ENCODE results near the gene SUOX.
"Not testable (repeated sequence)": the region's sequence is repeated elsewhere in the genome, so short reads cannot be mapped to it uniquely, and the experiment has no call there.

SUOX gene

DNA sequence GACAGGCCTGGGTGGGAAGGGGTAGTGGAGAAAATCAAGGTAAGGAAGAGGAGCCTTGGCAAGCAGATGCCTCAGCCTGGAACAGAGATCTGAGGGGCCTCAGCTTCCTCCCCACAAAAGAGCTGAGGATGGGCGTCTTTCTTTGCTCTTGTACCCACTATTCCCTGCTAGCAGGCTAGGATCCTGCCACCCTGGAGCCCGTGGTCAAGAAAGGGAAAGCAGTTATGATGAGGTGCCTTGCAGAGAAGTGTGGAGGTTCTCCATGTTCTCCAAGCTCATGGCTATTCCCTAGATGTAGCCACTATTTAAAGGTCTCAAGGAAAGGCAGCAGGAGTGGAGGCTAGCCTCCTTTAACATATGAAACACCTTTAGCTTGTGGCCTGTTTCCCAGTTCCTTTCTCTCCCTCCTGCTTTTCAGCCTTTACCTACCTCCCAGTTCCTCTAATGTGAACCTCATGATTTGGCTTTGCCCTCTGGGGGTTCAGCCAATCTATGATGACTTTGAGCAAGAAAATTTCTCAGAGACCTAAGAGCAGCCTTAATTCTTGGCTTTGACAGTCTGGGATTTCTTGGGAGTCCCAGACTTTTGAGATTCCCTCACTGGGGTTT is 24.9 kb downstream of the SUOX start:
- no peak for DNase-seq

- DNase-seq = no peak
Observed at GRCh38 chr12:56028511-56029165, 31.6 kb downstream of the SUOX start.

- DNase-seq = no peak
Observed at GRCh38 chr12:56029166-56029519, 32.1 kb downstream of the SUOX start.

- DNase-seq = no peak
Observed at GRCh38 chr12:56029666-56030293, 32.7 kb downstream of the SUOX start.

GRCh38 chr12:56031987-56032386 is 34.9 kb downstream of the SUOX start:
- DNase-seq = no peak

- DNase-seq = no peak
Observed at GRCh38 chr12:56034586-56035332, 37.7 kb downstream of the SUOX start.

GRCh38 chr12:56037161-56037560 is 40.1 kb downstream of the SUOX start:
- DNase-seq = no peak

- no peak for DNase-seq
Observed at GRCh38 chr12:56038022-56038655, 41.1 kb downstream of the SUOX start.

DNA sequence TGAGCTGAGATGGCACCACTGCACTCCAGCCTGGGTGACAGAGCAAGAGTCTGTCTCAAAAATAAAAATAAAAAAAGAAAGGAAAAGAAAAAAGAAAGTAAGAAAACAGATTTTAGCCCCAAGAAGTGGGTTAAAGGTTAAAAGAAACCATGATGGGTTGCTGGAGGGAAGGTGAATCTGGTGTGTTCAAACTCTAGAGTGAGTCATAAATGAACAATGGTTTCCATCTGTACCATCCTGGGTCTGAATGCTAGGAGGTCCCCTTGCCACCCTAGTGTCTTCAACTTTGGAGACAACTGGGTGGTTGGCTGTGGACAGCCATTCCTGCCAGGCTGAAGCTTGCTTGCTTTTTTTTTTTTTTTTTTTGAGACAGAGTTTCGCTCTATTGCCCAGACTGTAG is 43.1 kb downstream of the SUOX start:
- no peak for DNase-seq

GRCh38 chr12:56040963-56041551 is 44.0 kb downstream of the SUOX start:
- no peak for DNase-seq

DNA sequence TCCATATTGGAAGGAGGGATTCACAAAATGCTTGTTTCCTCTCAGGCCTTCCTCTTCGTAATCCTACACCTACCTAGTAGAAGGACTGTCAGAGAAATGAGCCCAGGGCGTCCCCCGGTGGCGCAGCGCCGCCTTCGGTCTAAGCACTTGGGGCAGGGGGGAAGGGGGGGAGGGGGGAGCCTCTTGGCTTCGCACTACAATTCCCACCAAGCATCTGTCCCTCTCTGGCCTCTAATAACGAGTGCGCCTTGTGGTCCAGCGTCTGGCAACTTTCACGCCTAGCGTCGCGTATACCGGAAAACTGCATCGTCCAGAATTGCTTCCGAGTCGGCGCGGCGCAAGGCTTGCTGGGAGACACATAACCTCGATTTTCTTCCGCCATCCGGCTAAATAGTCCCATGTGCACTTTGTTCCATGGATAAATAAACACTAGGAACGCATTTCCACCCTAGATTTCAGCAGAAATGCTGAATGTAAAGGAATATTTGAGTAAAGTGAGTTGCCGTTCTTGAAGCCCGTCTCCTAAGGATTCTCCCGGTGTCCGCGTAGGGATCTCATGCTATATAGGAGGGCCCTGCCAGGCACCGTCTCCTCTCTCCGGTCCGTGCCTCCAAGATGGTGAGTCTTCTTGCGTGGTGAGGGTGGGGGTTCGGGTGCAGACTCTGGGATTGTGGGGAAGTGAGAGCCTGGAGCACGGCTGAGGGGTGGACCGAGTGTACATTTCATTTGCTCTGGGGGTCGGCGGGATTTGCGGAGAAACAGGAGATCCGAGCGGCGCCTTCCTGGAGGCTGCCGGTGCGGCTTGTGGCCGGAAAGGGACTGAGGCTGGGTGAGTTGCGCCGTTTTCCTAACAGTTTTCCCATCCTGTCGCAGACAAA is 44.7 kb downstream of the SUOX start, which contains the start of gene RPS26:
Gene RPS26 (plus strand): TSS at position 367 of the 878 bp plus-strand sequence. CDS start 249 bp downstream, at position 616.
- DNase-seq = peak; percentile 86

GRCh38 chr12:56042430-56042813 is 45.3 kb downstream of the SUOX start:
- DNase-seq = not testable (repeated sequence)

DNA sequence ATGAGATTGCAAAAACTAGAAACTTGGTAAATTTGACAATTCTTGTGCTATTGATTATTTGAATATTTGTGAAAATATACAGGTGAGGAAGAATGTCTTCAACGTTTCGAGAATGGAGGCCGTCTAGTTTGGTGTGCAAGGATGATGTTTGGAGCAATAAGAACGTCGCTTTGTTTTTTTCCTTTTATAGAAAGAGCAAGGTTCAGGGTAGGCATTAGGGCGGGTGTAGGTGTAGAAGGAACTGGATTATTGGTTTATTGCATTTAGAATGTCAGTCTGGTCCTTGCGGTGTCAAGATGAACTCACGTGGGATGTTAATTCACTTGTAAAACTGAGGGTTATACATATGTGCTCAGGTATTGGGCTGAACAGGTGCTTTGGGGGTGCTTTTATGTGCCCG is 45.8 kb downstream of the SUOX start:
- no peak for DNase-seq

GRCh38 chr12:56046027-56046780 is 49.1 kb downstream of the SUOX start:
- DNase-seq = no peak

GRCh38 chr12:56053407-56053893 is 56.4 kb downstream of the SUOX start:
- DNase-seq = no peak

Data from NK-92 treated with Interleukin-12 subunit alpha and Interleukin-12 subunit beta, amount 100 ng/mL, for 24 hours (cell line).